HEK293T (cell line): ENCODE measurements around the gene ZBTB17.

ENCODE experiments used
- ELF4 ChIP-seq: fragments of 450-650 bp; IDR thresholded peaks from 2 replicates; pipeline ENCODE4 v1.6.1; 2017; ENCODE audit warnings: antibody characterized with exemption
- FOXA1 ChIP-seq: fragments of 450-650 bp; IDR thresholded peaks from 2 replicates; pipeline ENCODE4 v1.6.1; 2016; ENCODE audit warnings: mild to moderate bottlenecking
- FOXM1 ChIP-seq: fragments of 450-650 bp; IDR thresholded peaks from 2 replicates; pipeline ENCODE4 v1.6.1; 2017; ENCODE audit warnings: mild to moderate bottlenecking, borderline replicate concordance
- PKNOX1 ChIP-seq: fragments of 450-650 bp; IDR thresholded peaks from 2 replicates; pipeline ENCODE4 v1.6.1; 2016
- SUZ12 ChIP-seq: fragments of 450-650 bp; IDR thresholded peaks from 2 replicates; pipeline ENCODE4 v1.6.1; 2016; ENCODE audit warnings: mild to moderate bottlenecking

GRCh38 chr1:15992582-15993500, 16.9 kb upstream of the ZBTB17 start:
- TF ChIP-seq PKNOX1 (no peak), ELF4 (no peak), SUZ12 (no peak), FOXM1 (no peak), FOXA1 (no peak)
